HepG2 (cell line): ENCODE data around the gene TOMM22. TPM values are rescaled to one million over a fixed set of nuclear protein-coding genes. Genes with fewer than 3 reads are reported as not detected.

Source experiments
- GLI4 ChIP-seq: sonication (generic); formaldehyde crosslinking; IDR thresholded peaks from 2 replicates; pipeline ENCODE4 v1.5.1; 2020; ENCODE audit warnings: missing genetic modification reagents, mild to moderate bottlenecking, moderate library complexity, borderline replicate concordance
- HNF4G ChIP-seq, 2 experiments: sonication (generic) in 1 of 2; formaldehyde crosslinking in 1 of 2; IDR thresholded peaks; 2 replicates each; pipeline versions ENCODE4 v1.4.0 to v1.6.1; 2011 to 2020; ENCODE audit warnings: borderline replicate concordance in 2 of 2, low read depth in 2 of 2, mild to moderate bottlenecking in 2 of 2, low read length in 1 of 2, missing genetic modification reagents in 1 of 2, moderate library complexity in 1 of 2
- MED13 ChIP-seq: sonication (generic); formaldehyde crosslinking; IDR thresholded peaks from 2 replicates; pipeline ENCODE4 v1.5.0; 2020; ENCODE audit warnings: missing genetic modification reagents
- NKX3-1 ChIP-seq: sonication (generic); formaldehyde crosslinking; IDR thresholded peaks from 2 replicates; pipeline ENCODE4 v1.5.0; 2020; ENCODE audit warnings: missing genetic modification reagents
- RBAK ChIP-seq: sonication (generic); formaldehyde crosslinking; IDR thresholded peaks from 2 replicates; pipeline ENCODE4 v1.5.1; 2020; ENCODE audit warnings: mild to moderate bottlenecking, missing genetic modification reagents
- ZMYM4 ChIP-seq: sonication (generic); formaldehyde crosslinking; IDR thresholded peaks from 2 replicates; pipeline ENCODE4 v1.8.1; 2023; ENCODE audit warnings: mild to moderate bottlenecking, missing genetic modification reagents
- ZNF224 ChIP-seq: sonication (generic); formaldehyde crosslinking; IDR thresholded peaks from 2 replicates; pipeline ENCODE4 v1.5.0; 2020; ENCODE audit warnings: mild to moderate bottlenecking, missing genetic modification reagents
- ZNF282 ChIP-seq: fragments of 450-650 bp; IDR thresholded peaks from 2 replicates; pipeline ENCODE4 v1.6.1; 2018; ENCODE audit not compliant: partially characterized antibody
- ZNF337 ChIP-seq: sonication (generic); formaldehyde crosslinking; IDR thresholded peaks from 2 replicates; pipeline ENCODE4 v1.5.1; 2020; ENCODE audit warnings: missing genetic modification reagents, low read depth, mild to moderate bottlenecking, borderline replicate concordance
- ZNF441 ChIP-seq: sonication (generic); formaldehyde crosslinking; IDR thresholded peaks from 2 replicates; pipeline ENCODE4 v1.7.0; 2021; ENCODE audit warnings: missing genetic modification reagents, borderline replicate concordance
- ZNF614 ChIP-seq: IDR thresholded peaks from 2 replicates; pipeline ENCODE4 v1.6.1; 2018; ENCODE audit warnings: missing biosample characterization, missing genetic modification reagents, inconsistent platforms, borderline replicate concordance
- ZNF616 ChIP-seq: sonication (generic); formaldehyde crosslinking; IDR thresholded peaks from 2 replicates; pipeline ENCODE4 v1.5.0; 2020; ENCODE audit warnings: low read depth, mild to moderate bottlenecking, missing genetic modification reagents
- ZSCAN9 ChIP-seq: IDR thresholded peaks from 2 replicates; pipeline ENCODE4 v1.6.1; 2016; ENCODE audit warnings: borderline replicate concordance
- polyA plus RNA-seq, 8 experiments: library from polyadenylated mRNA; depleted of rRNA in 3 of 8; stranded (reverse) in 7 of 8; unstranded in 1 of 8; fragments of >200 nt; fragmentation: Illumina TruSeq in 4 of 8; extraction: Trizol in 4 of 8; gene quantifications; 2 replicates each; pipeline versions ENCODE4 v1.2.1 to v1.2.3, GENCODE V29; 2011 to 2016; ENCODE audit warnings: low read depth in 4 of 8, missing spikeins in 1 of 8, mixed read lengths in 1 of 8; ENCODE audit not compliant: insufficient read depth in 1 of 8
- total RNA-seq, 5 experiments: library from RNA; depleted of rRNA; stranded (reverse); fragments of >200 nt; fragmentation: Illumina TruSeq; extraction: Trizol; gene quantifications; 2 replicates each; pipeline ENCODE4 v1.2.3, GENCODE V29; 2016; ENCODE audit warnings: low read depth in 1 of 5
- TF ChIP-seq, protein P1 (sequence below): sonication (generic); formaldehyde crosslinking; IDR thresholded peaks from 2 replicates; pipeline ENCODE4 v1.8.1; 2023; ENCODE audit warnings: mild to moderate bottlenecking, moderate library complexity, missing genetic modification reagents
- TF ChIP-seq, protein P2 (sequence below): sonication (generic); formaldehyde crosslinking; IDR thresholded peaks from 2 replicates; pipeline ENCODE4 v1.4.0; 2020; ENCODE audit warnings: mild to moderate bottlenecking, missing genetic modification reagents
- TF ChIP-seq, protein P3 (sequence below): sonication (generic); formaldehyde crosslinking; IDR thresholded peaks from 2 replicates; pipeline ENCODE4 v1.4.0; 2020; ENCODE audit warnings: missing genetic modification reagents, borderline replicate concordance

TOMM22 gene
- total and polyA plus RNA-seq, 2 of the 13 experiments (the other 11 are each of a cell fraction or from before 2014, with no cell fraction given): 46.9 to 118 TPM

DNA sequence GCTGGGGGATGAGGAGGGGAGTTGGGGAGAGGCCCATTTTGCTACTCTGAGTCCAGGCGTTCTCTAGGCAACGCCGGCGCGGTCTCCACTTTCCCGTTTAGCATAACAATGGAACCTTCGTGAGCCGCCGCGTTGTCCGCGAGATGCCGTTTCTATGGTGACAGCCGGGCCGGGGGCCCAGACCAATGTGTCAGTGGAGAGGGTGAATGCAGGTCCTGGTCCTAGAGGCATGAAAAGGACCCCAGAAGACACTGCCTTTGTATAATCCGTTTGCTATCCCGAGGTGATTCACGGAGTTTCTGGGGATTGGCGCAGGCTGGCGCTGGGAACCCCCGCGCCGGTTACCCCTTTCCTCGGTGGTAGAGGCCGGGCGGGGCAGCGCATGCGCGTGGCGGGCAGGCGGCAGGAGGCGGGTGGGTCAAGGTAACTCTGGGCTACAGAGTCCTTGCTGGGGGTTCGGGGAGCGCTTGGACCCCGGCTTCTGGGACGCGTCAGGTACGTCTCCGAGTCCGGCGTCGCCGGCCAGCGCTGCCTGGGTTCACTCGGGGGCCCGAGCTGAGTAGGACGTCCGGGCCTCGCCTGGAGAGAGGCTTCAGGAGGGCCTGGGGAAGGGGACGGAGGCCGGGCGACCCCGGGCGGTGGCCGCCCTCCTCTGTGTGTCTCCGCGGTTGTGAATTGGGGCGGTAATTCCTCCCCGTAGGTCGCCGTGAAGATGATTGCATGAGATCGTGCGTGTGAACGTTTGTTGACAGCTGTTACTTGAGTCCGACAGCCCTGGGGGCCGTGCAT lies 25.3 kb upstream of the TOMM22 start, which contains the start of the genes CBY1 and FAM227A (continued):
- 0 out of 2 replicates have a peak, but pooled peaks have one; percentile 14 for TF ChIP-seq NKX3-1
- TF ChIP-seq, protein P1, sequence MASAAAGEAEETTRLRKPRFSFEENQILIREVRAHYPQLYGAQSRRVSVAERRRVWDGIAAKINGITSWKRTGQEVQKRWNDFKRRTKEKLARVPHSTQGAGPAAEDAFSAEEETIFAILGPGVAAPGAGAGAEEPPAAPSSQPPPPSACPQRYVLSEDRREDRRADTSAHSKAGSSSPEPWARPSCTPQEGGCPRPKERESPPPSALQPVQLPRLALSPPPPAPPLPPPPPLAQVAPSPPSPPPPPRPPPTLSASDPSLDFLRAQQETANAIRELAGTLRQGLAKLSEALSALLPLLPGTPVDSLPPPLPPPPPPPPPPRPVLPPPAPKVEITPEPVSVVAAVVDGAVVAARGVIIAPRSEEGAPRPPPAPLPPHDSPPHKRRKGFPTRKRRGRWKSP (CRISPR knock-in tag): no peak
- TF ChIP-seq GLI4: no peak
- TF ChIP-seq RBAK (CRISPR knock-in tag): no peak
- 0 out of 2 replicates have a peak, but pooled peaks have one; percentile 30 for TF ChIP-seq ZNF616 (CRISPR knock-in tag)
- TF ChIP-seq, protein P2, sequence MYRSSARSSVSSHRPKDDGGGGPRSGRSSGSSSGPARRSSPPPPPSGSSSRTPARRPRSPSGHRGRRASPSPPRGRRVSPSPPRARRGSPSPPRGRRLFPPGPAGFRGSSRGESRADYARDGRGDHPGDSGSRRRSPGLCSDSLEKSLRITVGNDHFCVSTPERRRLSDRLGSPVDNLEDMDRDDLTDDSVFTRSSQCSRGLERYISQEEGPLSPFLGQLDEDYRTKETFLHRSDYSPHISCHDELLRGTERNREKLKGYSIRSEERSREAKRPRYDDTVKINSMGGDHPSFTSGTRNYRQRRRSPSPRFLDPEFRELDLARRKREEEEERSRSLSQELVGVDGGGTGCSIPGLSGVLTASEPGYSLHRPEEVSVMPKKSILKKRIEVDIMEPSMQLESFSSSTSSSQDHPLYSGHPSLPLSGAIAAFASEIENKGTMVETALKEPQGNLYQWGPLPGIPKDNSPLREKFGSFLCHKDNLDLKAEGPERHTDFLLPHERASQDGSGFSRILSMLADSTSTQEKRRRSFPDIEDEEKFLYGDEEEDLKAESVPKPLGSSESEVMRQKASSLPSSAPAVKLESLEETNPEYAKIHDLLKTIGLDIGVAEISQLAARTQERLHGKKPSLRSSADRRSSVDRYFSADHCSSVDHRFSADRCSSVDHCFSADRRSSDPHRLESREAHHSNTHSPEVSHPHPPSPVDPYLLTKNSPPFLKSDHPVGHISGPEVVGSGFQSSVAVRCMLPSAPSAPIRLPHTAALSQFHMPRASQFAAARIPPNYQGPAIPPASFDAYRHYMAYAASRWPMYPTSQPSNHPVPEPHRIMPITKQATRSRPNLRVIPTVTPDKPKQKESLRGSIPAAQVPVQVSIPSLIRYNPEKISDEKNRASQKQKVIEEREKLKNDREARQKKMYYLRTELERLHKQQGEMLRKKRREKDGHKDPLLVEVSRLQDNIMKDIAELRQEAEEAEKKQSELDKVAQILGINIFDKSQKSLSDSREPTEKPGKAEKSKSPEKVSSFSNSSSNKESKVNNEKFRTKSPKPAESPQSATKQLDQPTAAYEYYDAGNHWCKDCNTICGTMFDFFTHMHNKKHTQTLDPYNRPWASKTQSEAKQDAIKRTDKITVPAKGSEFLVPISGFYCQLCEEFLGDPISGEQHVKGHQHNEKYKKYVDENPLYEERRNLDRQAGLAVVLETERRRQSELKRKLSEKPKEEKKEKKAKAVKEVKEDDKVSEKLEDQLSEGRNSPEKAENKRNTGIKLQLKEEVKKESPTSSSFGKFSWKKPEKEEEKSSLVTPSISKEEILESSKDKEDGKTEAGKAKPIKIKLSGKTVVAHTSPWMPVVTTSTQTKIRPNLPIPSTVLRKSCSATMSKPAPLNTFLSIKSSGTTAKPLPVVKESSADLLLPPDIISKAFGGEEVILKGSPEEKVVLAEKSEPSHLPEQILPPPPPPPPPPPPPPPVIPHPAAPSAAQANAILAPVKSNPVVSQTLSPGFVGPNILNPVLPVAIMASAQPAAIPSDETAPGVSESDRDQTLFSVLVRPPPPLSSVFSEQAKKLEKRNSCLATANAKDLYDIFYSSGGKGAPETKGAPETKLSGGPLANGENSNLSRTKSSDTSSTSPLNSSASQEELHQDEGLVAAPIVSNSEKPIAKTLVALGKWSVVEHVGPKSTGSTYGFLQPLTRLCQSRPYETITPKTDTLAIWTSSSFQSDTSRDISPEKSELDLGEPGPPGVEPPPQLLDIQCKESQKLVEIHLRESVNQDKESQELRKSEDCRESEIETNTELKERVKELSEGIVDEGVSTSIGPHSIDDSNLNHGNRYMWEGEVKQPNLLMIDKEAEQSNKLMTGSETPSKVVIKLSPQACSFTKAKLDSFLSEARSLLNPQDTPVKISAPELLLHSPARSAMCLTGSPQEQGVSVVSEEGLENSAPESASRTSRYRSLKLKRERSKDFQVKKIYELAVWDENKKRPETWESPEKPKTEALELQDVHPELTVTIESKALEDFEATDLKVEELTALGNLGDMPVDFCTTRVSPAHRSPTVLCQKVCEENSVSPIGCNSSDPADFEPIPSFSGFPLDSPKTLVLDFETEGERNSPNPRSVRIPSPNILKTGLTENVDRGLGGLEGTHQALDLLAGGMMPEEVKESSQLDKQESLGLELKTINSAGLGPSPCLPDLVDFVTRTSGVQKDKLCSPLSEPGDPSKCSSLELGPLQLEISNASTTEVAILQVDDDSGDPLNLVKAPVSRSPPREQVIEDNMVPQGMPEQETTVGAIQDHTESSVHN: 0 out of 2 replicates have a peak, but pooled peaks have one; percentile 76
- peak; percentile 63; the same call in 1 of the 2 replicates for TF ChIP-seq ZNF441
- no peak for TF ChIP-seq ZSCAN9 (CRISPR knock-in tag)
- TF ChIP-seq ZMYM4 (CRISPR knock-in tag): no peak
- peak; percentile 67; the same call in 1 of the 2 replicates for TF ChIP-seq ZNF337
- TF ChIP-seq ZNF282: no peak
- TF ChIP-seq HNF4G (IDR thresholded peaks at IDR 0.05; ENCODE audit: borderline replicate concordance, low read depth, low read length): no peak
- TF ChIP-seq HNF4G (CRISPR knock-in tag; IDR thresholded peaks at IDR 0.05; ENCODE audit: borderline replicate concordance, low read depth): no peak
- TF ChIP-seq, protein P3, sequence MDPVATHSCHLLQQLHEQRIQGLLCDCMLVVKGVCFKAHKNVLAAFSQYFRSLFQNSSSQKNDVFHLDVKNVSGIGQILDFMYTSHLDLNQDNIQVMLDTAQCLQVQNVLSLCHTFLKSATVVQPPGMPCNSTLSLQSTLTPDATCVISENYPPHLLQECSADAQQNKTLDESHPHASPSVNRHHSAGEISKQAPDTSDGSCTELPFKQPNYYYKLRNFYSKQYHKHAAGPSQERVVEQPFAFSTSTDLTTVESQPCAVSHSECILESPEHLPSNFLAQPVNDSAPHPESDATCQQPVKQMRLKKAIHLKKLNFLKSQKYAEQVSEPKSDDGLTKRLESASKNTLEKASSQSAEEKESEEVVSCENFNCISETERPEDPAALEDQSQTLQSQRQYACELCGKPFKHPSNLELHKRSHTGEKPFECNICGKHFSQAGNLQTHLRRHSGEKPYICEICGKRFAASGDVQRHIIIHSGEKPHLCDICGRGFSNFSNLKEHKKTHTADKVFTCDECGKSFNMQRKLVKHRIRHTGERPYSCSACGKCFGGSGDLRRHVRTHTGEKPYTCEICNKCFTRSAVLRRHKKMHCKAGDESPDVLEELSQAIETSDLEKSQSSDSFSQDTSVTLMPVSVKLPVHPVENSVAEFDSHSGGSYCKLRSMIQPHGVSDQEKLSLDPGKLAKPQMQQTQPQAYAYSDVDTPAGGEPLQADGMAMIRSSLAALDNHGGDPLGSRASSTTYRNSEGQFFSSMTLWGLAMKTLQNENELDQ (CRISPR knock-in tag): no peak
- no peak; the same call in 1 of the 2 replicates for TF ChIP-seq MED13
- no peak for TF ChIP-seq ZNF614
- TF ChIP-seq ZNF224 (CRISPR knock-in tag): no peak
